HEK293 (cell line): ENCODE data around the gene CASZ1.

Experiments used
- BCL11A ChIP-seq: fragments of 450-650 bp; formaldehyde crosslinking; IDR thresholded peaks from 2 replicates; pipeline ENCODE4 v1.5.1; 2016; ENCODE audit warnings: low read depth, missing biosample characterization, missing genetic modification characterization
- GLIS2 ChIP-seq: fragments of 450-650 bp; formaldehyde crosslinking; IDR thresholded peaks from 2 replicates; pipeline ENCODE4 v1.5.1; 2016; ENCODE audit warnings: missing biosample characterization, missing genetic modification characterization
- HOXD13 ChIP-seq: sonication (generic); formaldehyde crosslinking; IDR thresholded peaks from 2 replicates; pipeline ENCODE4 v1.8.0; 2022; ENCODE audit warnings: missing genetic modification reagents, borderline replicate concordance
- MEIS1 ChIP-seq: sonication (generic); formaldehyde crosslinking; IDR thresholded peaks from 2 replicates; pipeline ENCODE4 v1.8.1; 2022; ENCODE audit warnings: missing genetic modification reagents, mild to moderate bottlenecking, borderline replicate concordance
- SETDB1 ChIP-seq: IDR thresholded peaks from one replicate; pipeline ENCODE4 v1.6.1; 2017; ENCODE audit warnings: mild to moderate bottlenecking, low read length, moderate library complexity, mixed read lengths; ENCODE audit not compliant: insufficient read length
- SP2 ChIP-seq: fragments of 450-650 bp; formaldehyde crosslinking; IDR thresholded peaks from 2 replicates; pipeline ENCODE4 v1.5.1; 2016; ENCODE audit warnings: missing biosample characterization, missing genetic modification characterization
- TRIM28 ChIP-seq: IDR thresholded peaks from 2 replicates; pipeline ENCODE4 v1.6.1; 2011; ENCODE audit warnings: low read length, control low read depth, borderline replicate concordance
- WT1 ChIP-seq: fragments of 450-650 bp; formaldehyde crosslinking; IDR thresholded peaks from 2 replicates; pipeline ENCODE4 v1.5.1; 2016; ENCODE audit warnings: missing biosample characterization, missing genetic modification characterization
- ZNF140 ChIP-seq: fragments of 450-650 bp; formaldehyde crosslinking; IDR thresholded peaks from 2 replicates; pipeline ENCODE4 v1.5.1; 2016; ENCODE audit warnings: missing biosample characterization, missing genetic modification characterization
- ZNF16 ChIP-seq: fragments of 450-650 bp; formaldehyde crosslinking; IDR thresholded peaks from 2 replicates; pipeline ENCODE4 v1.5.1; 2016; ENCODE audit warnings: low read depth, missing biosample characterization, missing genetic modification characterization
- ZNF169 ChIP-seq: fragments of 450-650 bp; formaldehyde crosslinking; IDR thresholded peaks from 2 replicates; pipeline ENCODE4 v1.5.1; 2016; ENCODE audit warnings: missing biosample characterization, missing genetic modification characterization
- ZNF184 ChIP-seq: fragments of 450-650 bp; IDR thresholded peaks from 2 replicates; pipeline ENCODE4 v1.5.1; 2018; ENCODE audit warnings: missing biosample characterization, mild to moderate bottlenecking, missing genetic modification characterization
- ZNF292 ChIP-seq: fragments of 450-650 bp; formaldehyde crosslinking; IDR thresholded peaks from 2 replicates; pipeline ENCODE4 v1.5.1; 2016; ENCODE audit warnings: low read depth, missing biosample characterization, missing genetic modification characterization, borderline replicate concordance
- ZNF350 ChIP-seq: fragments of 450-650 bp; formaldehyde crosslinking; IDR thresholded peaks from 2 replicates; pipeline ENCODE4 v1.5.0; 2017; ENCODE audit warnings: missing biosample characterization, mild to moderate bottlenecking, missing genetic modification characterization
- ZNF510 ChIP-seq: fragments of 450-650 bp; formaldehyde crosslinking; IDR thresholded peaks from 2 replicates; pipeline ENCODE4 v1.5.1; 2018; ENCODE audit warnings: mild to moderate bottlenecking, missing genetic modification characterization, missing biosample characterization; ENCODE audit not compliant: insufficient replicate concordance
- ZNF544 ChIP-seq: fragments of 450-650 bp; formaldehyde crosslinking; IDR thresholded peaks from 2 replicates; pipeline ENCODE4 v1.5.0; 2017; ENCODE audit warnings: missing biosample characterization, missing genetic modification characterization
- ZNF549 ChIP-seq: fragments of 450-650 bp; IDR thresholded peaks from 2 replicates; pipeline ENCODE4 v1.5.1; 2018; ENCODE audit warnings: missing biosample characterization, missing genetic modification characterization, mild to moderate bottlenecking, inconsistent platforms, moderate library complexity
- ZNF560 ChIP-seq: fragments of 450-650 bp; formaldehyde crosslinking; IDR thresholded peaks from 2 replicates; pipeline ENCODE4 v1.5.1; 2017; ENCODE audit warnings: missing biosample characterization, missing genetic modification characterization, borderline replicate concordance
- ZNF624 ChIP-seq: fragments of 450-650 bp; formaldehyde crosslinking; IDR thresholded peaks from 2 replicates; pipeline ENCODE4 v1.5.1; 2017; ENCODE audit warnings: missing biosample characterization, missing genetic modification characterization
- ZNF654 ChIP-seq: fragments of 450-650 bp; formaldehyde crosslinking; IDR thresholded peaks from 2 replicates; pipeline ENCODE4 v1.5.1; 2016; ENCODE audit warnings: low read depth, missing biosample characterization, missing genetic modification characterization
- ZNF658 ChIP-seq: fragments of 450-650 bp; formaldehyde crosslinking; IDR thresholded peaks from 2 replicates; pipeline ENCODE4; 2016; ENCODE audit warnings: missing biosample characterization, missing genetic modification characterization
- ZNF707 ChIP-seq: fragments of 450-650 bp; formaldehyde crosslinking; IDR thresholded peaks from 2 replicates; pipeline ENCODE4 v1.5.1; 2016; ENCODE audit warnings: missing biosample characterization, missing genetic modification characterization
- ZNF785 ChIP-seq: fragments of 450-650 bp; formaldehyde crosslinking; IDR thresholded peaks from 2 replicates; pipeline ENCODE4 v1.5.1; 2016; ENCODE audit warnings: missing biosample characterization, missing genetic modification characterization
- ZSCAN16 ChIP-seq: fragments of 450-650 bp; formaldehyde crosslinking; IDR thresholded peaks from 2 replicates; pipeline ENCODE4 v1.5.1; 2016; ENCODE audit warnings: missing biosample characterization, missing genetic modification characterization
- ZXDB ChIP-seq: fragments of 450-650 bp; formaldehyde crosslinking; IDR thresholded peaks from 2 replicates; pipeline ENCODE4 v1.5.1; 2016; ENCODE audit warnings: missing biosample characterization, missing genetic modification characterization
- TF ChIP-seq, protein P1 (sequence below): fragments of 450-650 bp; formaldehyde crosslinking; IDR thresholded peaks from 2 replicates; pipeline ENCODE4; 2016; ENCODE audit warnings: missing biosample characterization, missing genetic modification characterization
- TF ChIP-seq, protein P2 (sequence below): fragments of 450-650 bp; formaldehyde crosslinking; IDR thresholded peaks from 2 replicates; pipeline ENCODE4 v1.5.1; 2016; ENCODE audit warnings: missing biosample characterization, missing genetic modification characterization
- TF ChIP-seq, protein P3 (sequence below): fragments of 450-650 bp; IDR thresholded peaks from 2 replicates; pipeline ENCODE4 v1.5.1; 2018; ENCODE audit warnings: missing biosample characterization, missing genetic modification characterization
- TF ChIP-seq, protein P4 (sequence below): fragments of 450-650 bp; formaldehyde crosslinking; IDR thresholded peaks from 2 replicates; pipeline ENCODE4 v1.5.1; 2017; ENCODE audit warnings: missing biosample characterization, missing genetic modification characterization
- TF ChIP-seq, protein P5 (sequence below): fragments of 450-650 bp; formaldehyde crosslinking; IDR thresholded peaks from 2 replicates; pipeline ENCODE4 v1.5.1; 2016; ENCODE audit warnings: missing biosample characterization, missing genetic modification characterization, borderline replicate concordance
- TF ChIP-seq, protein P6 (sequence below): fragments of 450-650 bp; formaldehyde crosslinking; IDR thresholded peaks from 2 replicates; pipeline ENCODE4 v1.5.1; 2017; ENCODE audit warnings: missing biosample characterization, missing genetic modification characterization

CASZ1 gene

DNA sequence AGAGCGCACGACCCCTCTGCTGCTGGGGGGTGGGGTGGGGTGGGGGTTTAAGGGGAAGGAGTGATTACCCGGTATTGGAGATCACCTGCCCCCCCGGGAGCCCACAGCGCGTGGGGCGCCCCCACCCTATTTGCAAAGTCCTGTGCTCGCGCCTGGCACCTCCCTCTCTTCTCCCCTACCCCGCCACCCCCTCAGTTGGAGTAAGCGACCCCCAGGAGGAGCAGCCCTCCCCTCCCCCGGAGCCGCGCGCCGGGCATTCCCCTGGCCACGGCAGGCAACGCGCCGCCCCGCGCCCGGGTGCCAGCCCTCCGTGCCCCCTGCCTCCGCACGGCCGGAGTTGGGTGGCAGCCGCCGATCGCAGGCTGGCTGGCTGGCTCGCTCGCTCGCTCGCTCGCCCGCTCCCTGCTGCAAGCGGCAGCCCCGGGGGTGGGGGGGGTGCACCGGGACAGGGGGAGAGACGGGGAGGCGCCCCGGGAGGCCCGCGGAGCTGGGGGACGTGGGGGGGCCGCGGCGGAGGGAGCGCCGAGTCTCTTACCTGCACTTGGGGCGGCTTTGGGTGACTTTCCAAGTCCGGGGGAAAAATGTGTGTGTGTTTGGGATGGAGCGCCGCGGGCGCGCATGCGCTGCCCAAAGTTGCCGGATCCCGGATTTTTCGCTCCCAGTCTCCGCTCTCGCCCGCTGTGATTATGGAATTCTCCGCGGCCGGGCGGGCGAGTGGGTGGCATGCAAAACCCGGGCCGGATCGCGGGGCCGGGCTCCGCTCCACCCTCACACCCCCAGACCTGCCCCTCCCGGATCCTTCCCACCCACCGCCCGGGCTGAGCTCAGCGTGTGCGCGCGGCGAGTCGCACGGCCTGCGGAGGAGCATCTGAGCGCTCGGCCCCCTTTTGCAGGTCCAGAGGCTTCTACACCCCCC lies at the start of gene CASZ1 (continued):
- TF ChIP-seq ZXDB = peak; percentile 88
- TF ChIP-seq ZSCAN16 (tag by site-specific recombination) = no peak
- TF ChIP-seq ZNF184 (tag by site-specific recombination) = peak; percentile 79; the same call in 1 of the 2 replicates
- TF ChIP-seq SP2 (tag by site-specific recombination) = peak; percentile 55
- TF ChIP-seq ZNF169 (tag by site-specific recombination) = no peak
- TF ChIP-seq, protein P1, sequence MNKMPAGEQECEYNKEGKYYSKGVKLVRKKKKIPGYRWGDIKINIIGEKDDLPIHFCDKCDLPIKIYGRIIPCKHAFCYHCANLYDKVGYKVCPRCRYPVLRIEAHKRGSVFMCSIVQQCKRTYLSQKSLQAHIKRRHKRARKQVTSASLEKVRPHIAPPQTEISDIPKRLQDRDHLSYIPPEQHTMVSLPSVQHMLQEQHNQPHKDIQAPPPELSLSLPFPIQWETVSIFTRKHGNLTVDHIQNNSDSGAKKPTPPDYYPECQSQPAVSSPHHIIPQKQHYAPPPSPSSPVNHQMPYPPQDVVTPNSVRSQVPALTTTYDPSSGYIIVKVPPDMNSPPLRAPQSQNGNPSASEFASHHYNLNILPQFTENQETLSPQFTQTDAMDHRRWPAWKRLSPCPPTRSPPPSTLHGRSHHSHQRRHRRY (tag by site-specific recombination) = no peak
- no peak for TF ChIP-seq ZNF560
- TF ChIP-seq, protein P2, sequence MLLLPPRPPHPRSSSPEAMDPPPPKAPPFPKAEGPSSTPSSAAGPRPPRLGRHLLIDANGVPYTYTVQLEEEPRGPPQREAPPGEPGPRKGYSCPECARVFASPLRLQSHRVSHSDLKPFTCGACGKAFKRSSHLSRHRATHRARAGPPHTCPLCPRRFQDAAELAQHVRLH (tag by site-specific recombination) = peak; percentile 76; the same call in 1 of the 2 replicates
- TF ChIP-seq SETDB1 = no peak
- TF ChIP-seq ZNF707 (tag by site-specific recombination) = no peak
- no peak for TF ChIP-seq ZNF658 (tag by site-specific recombination)
- no peak for TF ChIP-seq ZNF624 (tag by site-specific recombination)
- no peak for TF ChIP-seq ZNF654 (tag by site-specific recombination)
- TF ChIP-seq, protein P3, sequence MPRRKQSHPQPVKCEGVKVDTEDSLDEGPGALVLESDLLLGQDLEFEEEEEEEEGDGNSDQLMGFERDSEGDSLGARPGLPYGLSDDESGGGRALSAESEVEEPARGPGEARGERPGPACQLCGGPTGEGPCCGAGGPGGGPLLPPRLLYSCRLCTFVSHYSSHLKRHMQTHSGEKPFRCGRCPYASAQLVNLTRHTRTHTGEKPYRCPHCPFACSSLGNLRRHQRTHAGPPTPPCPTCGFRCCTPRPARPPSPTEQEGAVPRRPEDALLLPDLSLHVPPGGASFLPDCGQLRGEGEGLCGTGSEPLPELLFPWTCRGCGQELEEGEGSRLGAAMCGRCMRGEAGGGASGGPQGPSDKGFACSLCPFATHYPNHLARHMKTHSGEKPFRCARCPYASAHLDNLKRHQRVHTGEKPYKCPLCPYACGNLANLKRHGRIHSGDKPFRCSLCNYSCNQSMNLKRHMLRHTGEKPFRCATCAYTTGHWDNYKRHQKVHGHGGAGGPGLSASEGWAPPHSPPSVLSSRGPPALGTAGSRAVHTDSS (tag by site-specific recombination) = no peak
- TF ChIP-seq ZNF292 (tag by site-specific recombination) = no peak
- TF ChIP-seq TRIM28 = 0 out of 2 replicates have a peak, but pooled peaks have one; percentile 26
- no peak for TF ChIP-seq BCL11A
- TF ChIP-seq GLIS2 (tag by site-specific recombination) = peak; percentile 76
- TF ChIP-seq ZNF785 (tag by site-specific recombination) = 0 out of 2 replicates have a peak, but pooled peaks have one; percentile 11
- peak; percentile 66 for TF ChIP-seq WT1
- TF ChIP-seq ZNF549 (tag by site-specific recombination) = no peak
- no peak for TF ChIP-seq ZNF350
- TF ChIP-seq, protein P4, sequence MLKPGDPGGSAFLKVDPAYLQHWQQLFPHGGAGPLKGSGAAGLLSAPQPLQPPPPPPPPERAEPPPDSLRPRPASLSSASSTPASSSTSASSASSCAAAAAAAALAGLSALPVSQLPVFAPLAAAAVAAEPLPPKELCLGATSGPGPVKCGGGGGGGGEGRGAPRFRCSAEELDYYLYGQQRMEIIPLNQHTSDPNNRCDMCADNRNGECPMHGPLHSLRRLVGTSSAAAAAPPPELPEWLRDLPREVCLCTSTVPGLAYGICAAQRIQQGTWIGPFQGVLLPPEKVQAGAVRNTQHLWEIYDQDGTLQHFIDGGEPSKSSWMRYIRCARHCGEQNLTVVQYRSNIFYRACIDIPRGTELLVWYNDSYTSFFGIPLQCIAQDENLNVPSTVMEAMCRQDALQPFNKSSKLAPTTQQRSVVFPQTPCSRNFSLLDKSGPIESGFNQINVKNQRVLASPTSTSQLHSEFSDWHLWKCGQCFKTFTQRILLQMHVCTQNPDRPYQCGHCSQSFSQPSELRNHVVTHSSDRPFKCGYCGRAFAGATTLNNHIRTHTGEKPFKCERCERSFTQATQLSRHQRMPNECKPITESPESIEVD (tag by site-specific recombination) = no peak
- TF ChIP-seq ZNF544 = no peak
- TF ChIP-seq ZNF510 = no peak
- TF ChIP-seq HOXD13 (CRISPR knock-in tag) = no peak
- no peak for TF ChIP-seq ZNF16
- TF ChIP-seq ZNF140 (tag by site-specific recombination) = no peak
- TF ChIP-seq, protein P5, sequence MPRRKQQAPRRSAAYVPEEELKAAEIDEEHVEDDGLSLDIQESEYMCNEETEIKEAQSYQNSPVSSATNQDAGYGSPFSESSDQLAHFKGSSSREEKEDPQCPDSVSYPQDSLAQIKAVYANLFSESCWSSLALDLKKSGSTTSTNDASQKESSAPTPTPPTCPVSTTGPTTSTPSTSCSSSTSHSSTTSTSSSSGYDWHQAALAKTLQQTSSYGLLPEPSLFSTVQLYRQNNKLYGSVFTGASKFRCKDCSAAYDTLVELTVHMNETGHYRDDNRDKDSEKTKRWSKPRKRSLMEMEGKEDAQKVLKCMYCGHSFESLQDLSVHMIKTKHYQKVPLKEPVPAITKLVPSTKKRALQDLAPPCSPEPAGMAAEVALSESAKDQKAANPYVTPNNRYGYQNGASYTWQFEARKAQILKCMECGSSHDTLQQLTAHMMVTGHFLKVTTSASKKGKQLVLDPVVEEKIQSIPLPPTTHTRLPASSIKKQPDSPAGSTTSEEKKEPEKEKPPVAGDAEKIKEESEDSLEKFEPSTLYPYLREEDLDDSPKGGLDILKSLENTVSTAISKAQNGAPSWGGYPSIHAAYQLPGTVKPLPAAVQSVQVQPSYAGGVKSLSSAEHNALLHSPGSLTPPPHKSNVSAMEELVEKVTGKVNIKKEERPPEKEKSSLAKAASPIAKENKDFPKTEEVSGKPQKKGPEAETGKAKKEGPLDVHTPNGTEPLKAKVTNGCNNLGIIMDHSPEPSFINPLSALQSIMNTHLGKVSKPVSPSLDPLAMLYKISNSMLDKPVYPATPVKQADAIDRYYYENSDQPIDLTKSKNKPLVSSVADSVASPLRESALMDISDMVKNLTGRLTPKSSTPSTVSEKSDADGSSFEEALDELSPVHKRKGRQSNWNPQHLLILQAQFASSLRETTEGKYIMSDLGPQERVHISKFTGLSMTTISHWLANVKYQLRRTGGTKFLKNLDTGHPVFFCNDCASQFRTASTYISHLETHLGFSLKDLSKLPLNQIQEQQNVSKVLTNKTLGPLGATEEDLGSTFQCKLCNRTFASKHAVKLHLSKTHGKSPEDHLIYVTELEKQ (tag by site-specific recombination) = peak; percentile 43; the same call in 1 of the 2 replicates
- no peak for TF ChIP-seq MEIS1 (CRISPR knock-in tag)
- TF ChIP-seq, protein P6, sequence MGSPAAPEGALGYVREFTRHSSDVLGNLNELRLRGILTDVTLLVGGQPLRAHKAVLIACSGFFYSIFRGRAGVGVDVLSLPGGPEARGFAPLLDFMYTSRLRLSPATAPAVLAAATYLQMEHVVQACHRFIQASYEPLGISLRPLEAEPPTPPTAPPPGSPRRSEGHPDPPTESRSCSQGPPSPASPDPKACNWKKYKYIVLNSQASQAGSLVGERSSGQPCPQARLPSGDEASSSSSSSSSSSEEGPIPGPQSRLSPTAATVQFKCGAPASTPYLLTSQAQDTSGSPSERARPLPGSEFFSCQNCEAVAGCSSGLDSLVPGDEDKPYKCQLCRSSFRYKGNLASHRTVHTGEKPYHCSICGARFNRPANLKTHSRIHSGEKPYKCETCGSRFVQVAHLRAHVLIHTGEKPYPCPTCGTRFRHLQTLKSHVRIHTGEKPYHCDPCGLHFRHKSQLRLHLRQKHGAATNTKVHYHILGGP (tag by site-specific recombination) = no peak
